Prostate gland (tissue), 2 donors: Measurements from ENCODE around the gene LHPP. TPM values are rescaled to one million over a fixed set of nuclear protein-coding genes. Genes with fewer than 3 reads are reported as not detected.

Source experiments
- DNase-seq: peaks from one replicate; pipeline ENCODE4 v3.0.0-alpha.2; 2019; ENCODE audit warnings: low spot score
- H3K27ac ChIP-seq, 2 donors: fragments of 200-600 bp; sonication (generic); 2 replicates each; pipeline ENCODE4 v1.5.1; 2017 to 2019
- H3K27me3 ChIP-seq: fragments of 200-600 bp; sonication (generic); replicated peaks from 2 replicates; pipeline ENCODE4 v1.5.1; 2019; ENCODE audit not compliant: insufficient read depth
- H3K36me3 ChIP-seq, 2 donors: fragments of 200-600 bp; sonication (generic); 1 replicate in 1 of 2; 2 replicates in 1 of 2; pipeline versions ENCODE4 v1.5.1 to v1.8.1; 2017 to 2019
- H3K4me1 ChIP-seq: fragments of 200-600 bp; sonication (generic); replicated peaks from 2 replicates; pipeline ENCODE4 v1.5.1; 2019
- H3K4me3 ChIP-seq, 2 donors: fragments of 200-600 bp; sonication (generic); 2 replicates each; pipeline ENCODE4 v1.5.1; 2017 to 2019
- H3K9me3 ChIP-seq: fragments of 200-600 bp; sonication (generic); 2 replicates; pipeline ENCODE4 v1.5.1; 2017
- CTCF ChIP-seq, 4 experiments: fragments of 200-600 bp in 2 of 4; fragments of 450-650 bp in 2 of 4; sonication (generic) in 2 of 4; IDR thresholded peaks; 1 replicate in 3 of 4; 2 replicates in 1 of 4; pipeline ENCODE4 v1.5.1; 2016 to 2019; ENCODE audit warnings: antibody characterized with exemption in 4 of 4, mild to moderate bottlenecking in 2 of 4, moderate library complexity in 2 of 4
- POLR2A ChIP-seq: fragments of 450-650 bp; IDR thresholded peaks from one replicate; pipeline ENCODE4 v1.6.1; 2016; ENCODE audit warnings: antibody characterized with exemption, mild to moderate bottlenecking
- POLR2AphosphoS5 ChIP-seq: sonication (generic); formaldehyde crosslinking; IDR thresholded peaks from one replicate; pipeline ENCODE4 v1.6.1; 2017; ENCODE audit warnings: antibody characterized with exemption
- WGBS: methylation state at CpG from one replicate; pipeline ENCODE4 v1.1.5; 2018; 5-methylcytosine and 5-hydroxymethylcytosine counted together
- intact Hi-C: fragments of 100-400 bp; cut with DNase I; formaldehyde crosslinking; loops from one replicate; pipeline ENCODE4 v1.14.2; 2022
- total RNA-seq, 2 donors: library from RNA; depleted of rRNA; stranded (reverse); fragments of >200 nt; gene quantifications; one replicate each; pipeline ENCODE4 v1.1.0, GENCODE V29; 2016

The LHPP gene
- total RNA-seq, 2 donors from 2014 or later: 21.9 to 43.3 TPM

GRCh38 chr10:124655191-124656112, 193.8 kb downstream of the LHPP start:
- intact Hi-C loops: no loop called here
- Histone ChIP-seq H3K9me3 (no peaks in the 10 kb centered on the region), H3K36me3 (no peaks in the 10 kb centered on the region), H3K4me1 (no peaks in the 10 kb centered on the region), H3K27ac (peak overlapping the region; percentile 41 to 44), H3K27me3 (no peaks in the 10 kb centered on the region), H3K4me3 (no peak overlapping the region)
- WGBS: 71% methylated on average over 13 of the region's 13 CpGs
- TF ChIP-seq CTCF (IDR thresholded peaks at IDR 0.05): no peak
- no peak for TF ChIP-seq POLR2AphosphoS5
- no peak for TF ChIP-seq POLR2A
- no peak for DNase-seq

- no peaks in the 10 kb centered on the region for H3K9me3 ChIP-seq
- TF ChIP-seq POLR2A: no peak
- no peak for TF ChIP-seq POLR2AphosphoS5
- no peak for TF ChIP-seq CTCF (IDR thresholded peaks at IDR 0.05)
- no peak for DNase-seq
- no peak overlapping the region for H3K27ac ChIP-seq
- no peaks in the 10 kb centered on the region for H3K27me3 ChIP-seq
- H3K4me1 ChIP-seq: no peaks in the 10 kb centered on the region
- WGBS: 95% methylated on average over 7 of the region's 7 CpGs
- intact Hi-C loops: no loop called here
- H3K36me3 ChIP-seq: no peaks in the 10 kb centered on the region
- H3K4me3 ChIP-seq: no peak overlapping the region
These were observed 194.5 kb downstream of the LHPP start for GRCh38 chr10:124656113-124656490.

- TF ChIP-seq POLR2A: no peak
- no peak for TF ChIP-seq CTCF (IDR thresholded peaks at IDR 0.05)
- TF ChIP-seq POLR2AphosphoS5: no peak
- WGBS: 88% methylated on average over 6 of the region's 6 CpGs
- H3K4me1 ChIP-seq: no peaks in the 10 kb centered on the region
These were observed 194.9 kb downstream of the LHPP start for GRCh38 chr10:124656541-124656940.

GRCh38 chr10:124657806-124658205, 196.2 kb downstream of the LHPP start:
- TF ChIP-seq POLR2A (no peak), POLR2AphosphoS5 (no peak), CTCF (IDR thresholded peaks at IDR 0.05) (no peak)
- no peak for DNase-seq
- Histone ChIP-seq H3K4me3 (no peak overlapping the region), H3K27ac (no peak overlapping the region), H3K4me1 (no peaks in the 10 kb centered on the region), H3K9me3 (no peaks in the 10 kb centered on the region), H3K27me3 (no peaks in the 10 kb centered on the region), H3K36me3 (no peaks in the 10 kb centered on the region)
- intact Hi-C loops: no loop called here
- whole genome bisulfite sequencing: 66% methylated on average over 9 of the region's 9 CpGs

More at GRCh38 chr10:124656541-124656940, 194.9 kb downstream of the LHPP start:
- intact Hi-C loops: no loop called here
- DNase-seq: no peak
- Histone ChIP-seq H3K9me3 (no peaks in the 10 kb centered on the region), H3K36me3 (no peaks in the 10 kb centered on the region), H3K27me3 (no peaks in the 10 kb centered on the region), H3K27ac (no peak overlapping the region), H3K4me3 (no peak overlapping the region)
